Panc1 (cell line): ENCODE measurements around the gene ASB4.

Source experiments
- POLR2AphosphoS5 ChIP-seq: IDR thresholded peaks from 2 replicates; pipeline ENCODE4 v1.6.1; 2012; ENCODE audit warnings: mild to moderate bottlenecking, low read depth, low read length, moderate library complexity
- SIN3A ChIP-seq: IDR thresholded peaks from 2 replicates; pipeline ENCODE4 v1.6.1; 2012; ENCODE audit warnings: low read depth, mild to moderate bottlenecking, low read length, moderate library complexity, borderline replicate concordance; ENCODE audit not compliant: insufficient read depth
- TCF7L2 ChIP-seq: IDR thresholded peaks from 2 replicates; pipeline ENCODE4 v1.6.1; 2011; ENCODE audit warnings: mild to moderate bottlenecking, low read depth, low read length, inconsistent platforms
- TF ChIP-seq, protein P1 (sequence below): fragments of 450-650 bp; IDR thresholded peaks from 2 replicates; pipeline ENCODE4 v1.5.1; 2017; ENCODE audit warnings: mild to moderate bottlenecking
- TF ChIP-seq, protein P2 (sequence below), 2 experiments: IDR thresholded peaks; 2 replicates each; pipeline ENCODE4 v1.6.1; 2011 to 2012; ENCODE audit warnings: low read depth in 2 of 2, control low read depth in 1 of 2, low read length in 1 of 2, mild to moderate bottlenecking in 1 of 2, moderate library complexity in 1 of 2; ENCODE audit not compliant: insufficient read depth in 1 of 2

GRCh38 chr7:95589766-95590165, 104.0 kb downstream of the ASB4 start:
- TF ChIP-seq, protein P1, sequence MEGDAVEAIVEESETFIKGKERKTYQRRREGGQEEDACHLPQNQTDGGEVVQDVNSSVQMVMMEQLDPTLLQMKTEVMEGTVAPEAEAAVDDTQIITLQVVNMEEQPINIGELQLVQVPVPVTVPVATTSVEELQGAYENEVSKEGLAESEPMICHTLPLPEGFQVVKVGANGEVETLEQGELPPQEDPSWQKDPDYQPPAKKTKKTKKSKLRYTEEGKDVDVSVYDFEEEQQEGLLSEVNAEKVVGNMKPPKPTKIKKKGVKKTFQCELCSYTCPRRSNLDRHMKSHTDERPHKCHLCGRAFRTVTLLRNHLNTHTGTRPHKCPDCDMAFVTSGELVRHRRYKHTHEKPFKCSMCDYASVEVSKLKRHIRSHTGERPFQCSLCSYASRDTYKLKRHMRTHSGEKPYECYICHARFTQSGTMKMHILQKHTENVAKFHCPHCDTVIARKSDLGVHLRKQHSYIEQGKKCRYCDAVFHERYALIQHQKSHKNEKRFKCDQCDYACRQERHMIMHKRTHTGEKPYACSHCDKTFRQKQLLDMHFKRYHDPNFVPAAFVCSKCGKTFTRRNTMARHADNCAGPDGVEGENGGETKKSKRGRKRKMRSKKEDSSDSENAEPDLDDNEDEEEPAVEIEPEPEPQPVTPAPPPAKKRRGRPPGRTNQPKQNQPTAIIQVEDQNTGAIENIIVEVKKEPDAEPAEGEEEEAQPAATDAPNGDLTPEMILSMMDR: no peak
- TF ChIP-seq, protein P2, sequence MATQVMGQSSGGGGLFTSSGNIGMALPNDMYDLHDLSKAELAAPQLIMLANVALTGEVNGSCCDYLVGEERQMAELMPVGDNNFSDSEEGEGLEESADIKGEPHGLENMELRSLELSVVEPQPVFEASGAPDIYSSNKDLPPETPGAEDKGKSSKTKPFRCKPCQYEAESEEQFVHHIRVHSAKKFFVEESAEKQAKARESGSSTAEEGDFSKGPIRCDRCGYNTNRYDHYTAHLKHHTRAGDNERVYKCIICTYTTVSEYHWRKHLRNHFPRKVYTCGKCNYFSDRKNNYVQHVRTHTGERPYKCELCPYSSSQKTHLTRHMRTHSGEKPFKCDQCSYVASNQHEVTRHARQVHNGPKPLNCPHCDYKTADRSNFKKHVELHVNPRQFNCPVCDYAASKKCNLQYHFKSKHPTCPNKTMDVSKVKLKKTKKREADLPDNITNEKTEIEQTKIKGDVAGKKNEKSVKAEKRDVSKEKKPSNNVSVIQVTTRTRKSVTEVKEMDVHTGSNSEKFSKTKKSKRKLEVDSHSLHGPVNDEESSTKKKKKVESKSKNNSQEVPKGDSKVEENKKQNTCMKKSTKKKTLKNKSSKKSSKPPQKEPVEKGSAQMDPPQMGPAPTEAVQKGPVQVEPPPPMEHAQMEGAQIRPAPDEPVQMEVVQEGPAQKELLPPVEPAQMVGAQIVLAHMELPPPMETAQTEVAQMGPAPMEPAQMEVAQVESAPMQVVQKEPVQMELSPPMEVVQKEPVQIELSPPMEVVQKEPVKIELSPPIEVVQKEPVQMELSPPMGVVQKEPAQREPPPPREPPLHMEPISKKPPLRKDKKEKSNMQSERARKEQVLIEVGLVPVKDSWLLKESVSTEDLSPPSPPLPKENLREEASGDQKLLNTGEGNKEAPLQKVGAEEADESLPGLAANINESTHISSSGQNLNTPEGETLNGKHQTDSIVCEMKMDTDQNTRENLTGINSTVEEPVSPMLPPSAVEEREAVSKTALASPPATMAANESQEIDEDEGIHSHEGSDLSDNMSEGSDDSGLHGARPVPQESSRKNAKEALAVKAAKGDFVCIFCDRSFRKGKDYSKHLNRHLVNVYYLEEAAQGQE (IDR thresholded peaks at IDR 0.05; ENCODE audit: insufficient read depth in 1 of 2, low read depth in 2 of 2, low read length in 1 of 2): no peak
- TF ChIP-seq TCF7L2 (no peak), SIN3A (no peak), POLR2AphosphoS5 (no peak)
